Measurements from ENCODE around the gene PITPNC1.

DNA sequence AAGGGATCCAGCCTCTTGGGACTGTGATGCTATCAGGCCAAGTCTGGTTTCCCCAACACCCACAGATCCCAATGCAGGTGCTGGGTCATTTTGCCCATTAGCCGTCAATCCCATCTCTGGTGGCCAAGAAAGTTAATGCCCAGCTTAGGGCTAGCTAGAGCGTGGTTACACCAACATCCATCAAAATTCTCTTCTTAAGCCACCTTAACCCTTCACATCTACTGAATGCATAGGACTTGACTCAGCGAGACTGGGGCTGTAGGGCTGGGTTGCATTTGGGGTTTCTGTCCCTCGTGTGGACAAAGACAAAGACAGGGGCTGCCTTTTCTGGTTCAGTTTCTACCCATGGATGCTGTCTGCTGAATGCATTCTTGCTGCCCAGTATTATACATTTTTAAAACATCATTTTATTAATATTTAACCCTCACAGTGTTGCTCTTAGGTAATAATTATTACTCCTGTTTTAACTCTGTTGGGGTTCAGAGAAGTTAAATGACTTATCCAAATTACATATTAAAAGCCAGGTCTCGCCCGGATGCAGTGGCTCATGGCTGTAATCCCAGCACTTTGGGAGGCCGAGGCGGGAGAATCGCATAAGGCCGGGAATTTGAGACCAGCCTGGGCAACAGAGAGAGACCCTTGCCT, 199.5 kb downstream of the PITPNC1 start:
- TF ChIP-seq, protein P1, sequence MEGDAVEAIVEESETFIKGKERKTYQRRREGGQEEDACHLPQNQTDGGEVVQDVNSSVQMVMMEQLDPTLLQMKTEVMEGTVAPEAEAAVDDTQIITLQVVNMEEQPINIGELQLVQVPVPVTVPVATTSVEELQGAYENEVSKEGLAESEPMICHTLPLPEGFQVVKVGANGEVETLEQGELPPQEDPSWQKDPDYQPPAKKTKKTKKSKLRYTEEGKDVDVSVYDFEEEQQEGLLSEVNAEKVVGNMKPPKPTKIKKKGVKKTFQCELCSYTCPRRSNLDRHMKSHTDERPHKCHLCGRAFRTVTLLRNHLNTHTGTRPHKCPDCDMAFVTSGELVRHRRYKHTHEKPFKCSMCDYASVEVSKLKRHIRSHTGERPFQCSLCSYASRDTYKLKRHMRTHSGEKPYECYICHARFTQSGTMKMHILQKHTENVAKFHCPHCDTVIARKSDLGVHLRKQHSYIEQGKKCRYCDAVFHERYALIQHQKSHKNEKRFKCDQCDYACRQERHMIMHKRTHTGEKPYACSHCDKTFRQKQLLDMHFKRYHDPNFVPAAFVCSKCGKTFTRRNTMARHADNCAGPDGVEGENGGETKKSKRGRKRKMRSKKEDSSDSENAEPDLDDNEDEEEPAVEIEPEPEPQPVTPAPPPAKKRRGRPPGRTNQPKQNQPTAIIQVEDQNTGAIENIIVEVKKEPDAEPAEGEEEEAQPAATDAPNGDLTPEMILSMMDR (IDR thresholded peaks at IDR 0.05) = no peak
- no peak for TF ChIP-seq ZFX (IDR thresholded peaks at IDR 0.05; ENCODE audit: borderline replicate concordance)
